ENCODE measurements around the gene CCDC191.

GRCh38 chr3:113946831-113947230 is 109.5 kb downstream of the CCDC191 start:
- TF ChIP-seq POLR2AphosphoS5 (IDR thresholded peaks at IDR 0.05) (no peak), CTCF (IDR thresholded peaks at IDR 0.05 in 8 of 11, conservative IDR thresholded peaks at IDR 0.05 in 3 of 11) (no peak), POLR2A (IDR thresholded peaks at IDR 0.05) (no peak)
